Measurements from ENCODE around the gene IRF2BP1. TPM values are rescaled to one million over a fixed set of nuclear protein-coding genes. Genes with fewer than 3 reads are reported as not detected.

Gene IRF2BP1
- total RNA-seq, 1 experiment from 2014 or later: 24.7 TPM

- H2AFZ ChIP-seq: no peak overlapping the region
- H3K4me1 ChIP-seq (replicated peaks; ENCODE audit: insufficient read depth): 0 out of 2 replicates have a peak, but pooled peaks cover 9% of the 10 kb centered on the region
- TF ChIP-seq EZH2 (IDR thresholded peaks at IDR 0.05; ENCODE audit: low read depth) (no peak), CTCF (conservative IDR thresholded peaks at IDR 0.05) (no peak)
- DNase-seq: no peak
- H3K36me3 ChIP-seq (ENCODE audit: low read depth): no peaks in the 10 kb centered on the region
- no peaks in the 10 kb centered on the region for H4K20me1 ChIP-seq (ENCODE audit: insufficient read depth)
- ChIA-PET POLR2A (ENCODE audit: unreplicated experiment) (no interaction called here), CTCF (interaction anchor here (0.6 to 0.7 kb wide), 2 partner anchors 43 to 79 kb away, joined by 5 read pairs; no protein-coding TSS in a partner anchor)
- H3K27me3 ChIP-seq (ENCODE audit: insufficient read depth, low read depth): peaks cover 9% of the 10 kb centered on the region; the same call in 1 of the 2 replicates
- no peak overlapping the region for H3K4me3 ChIP-seq
- no peak overlapping the region for H3K27ac ChIP-seq
- H3F3A ChIP-seq (ENCODE audit: insufficient read depth, low read depth): peaks cover 16% of the 10 kb centered on the region; the same call in 1 of the 2 replicates
- no peak overlapping the region for H3K4me2 ChIP-seq
- H3K79me2 ChIP-seq (ENCODE audit: low read depth): no peaks in the 10 kb centered on the region
- BruUV-seq (replicated peaks): no TSS peak
- H3K9me3 ChIP-seq (ENCODE audit: insufficient read depth, low read depth): no peaks in the 10 kb centered on the region
- H3K9me2 ChIP-seq (ENCODE audit: insufficient read depth): no peaks in the 10 kb centered on the region
- intact Hi-C loops (cut with micrococcal nuclease; ENCODE audit: unreplicated experiment): no loop called here
Measured at GRCh38 chr19:45917421-45918091, 31.6 kb upstream of the IRF2BP1 start.

- CTCF ChIA-PET: interaction anchor here (0.6 kb wide), 1 partner anchor 49 kb away, joined by 3 read pairs; no protein-coding TSS in a partner anchor
- peaks cover 9% of the 10 kb centered on the region; the same call in 1 of the 2 replicates for H3K27me3 ChIP-seq (ENCODE audit: insufficient read depth, low read depth)
- no peak within 1 kb of the TSS for H3K4me3 ChIP-seq
- DNase-seq: no peak
- POLR2A ChIA-PET (ENCODE audit: unreplicated experiment): interaction anchor here (0.5 kb wide), 1 partner anchor 14 kb away, joined by 3 read pairs; no protein-coding TSS in a partner anchor
- peaks cover 16% of the 10 kb centered on the region for H3F3A ChIP-seq (ENCODE audit: insufficient read depth, low read depth)
- no peak within 1 kb of the TSS for H3K27ac ChIP-seq
- no peaks in the 10 kb centered on the region for H3K9me3 ChIP-seq (ENCODE audit: insufficient read depth, low read depth)
- BruUV-seq (replicated peaks): no TSS peak
- TF ChIP-seq CTCF (conservative IDR thresholded peaks at IDR 0.05) (peak; percentile 40; the same call in 1 of the 2 replicates), EZH2 (IDR thresholded peaks at IDR 0.05; ENCODE audit: low read depth) (no peak)
- no peak within 1 kb of the TSS for H2AFZ ChIP-seq
- intact Hi-C loops (cut with micrococcal nuclease; ENCODE audit: unreplicated experiment): no loop called here
- H3K36me3 ChIP-seq (ENCODE audit: low read depth): no peaks in the 10 kb centered on the region
- 0 out of 2 replicates have a peak, but pooled peaks cover 9% of the 10 kb centered on the region for H3K4me1 ChIP-seq (replicated peaks; ENCODE audit: insufficient read depth)
- no peak within 1 kb of the TSS for H3K4me2 ChIP-seq
- no peaks in the 10 kb centered on the region for H3K79me2 ChIP-seq (ENCODE audit: low read depth)
- no peaks in the 10 kb centered on the region for H4K20me1 ChIP-seq (ENCODE audit: insufficient read depth)
- no peaks in the 10 kb centered on the region for H3K9me2 ChIP-seq (ENCODE audit: insufficient read depth)
Measured at GRCh38 chr19:45913874-45914830, 28.2 kb upstream of the IRF2BP1 start, which contains the start of gene NANOS2. TSS of gene NANOS2 (minus strand) at chr19:45914778. CDS start at chr19:45914693, 85 bp downstream.

GRCh38 chr19:45911291-45911690, 25.4 kb upstream of the IRF2BP1 start:
- Histone ChIP-seq H3K4me3 (no peak overlapping the region), H3K4me2 (no peak overlapping the region), H2AFZ (no peak overlapping the region), H3K9me2 (ENCODE audit: insufficient read depth) (no peaks in the 10 kb centered on the region), H3K4me1 (replicated peaks; ENCODE audit: insufficient read depth) (peaks cover 16% of the 10 kb centered on the region), H3K79me2 (ENCODE audit: low read depth) (no peaks in the 10 kb centered on the region), H3K27me3 (ENCODE audit: insufficient read depth, low read depth) (peaks cover 9% of the 10 kb centered on the region; the same call in 1 of the 2 replicates), H4K20me1 (ENCODE audit: insufficient read depth) (no peaks in the 10 kb centered on the region), H3K36me3 (ENCODE audit: low read depth) (no peaks in the 10 kb centered on the region), H3K27ac (no peak overlapping the region), H3K9me3 (ENCODE audit: insufficient read depth, low read depth) (no peaks in the 10 kb centered on the region), H3F3A (ENCODE audit: insufficient read depth, low read depth) (peaks cover 14% of the 10 kb centered on the region)
- intact Hi-C loops (cut with micrococcal nuclease; ENCODE audit: unreplicated experiment): no loop called here
- BruUV-seq (replicated peaks): no TSS peak
- ChIA-PET CTCF (no interaction called here), POLR2A (ENCODE audit: unreplicated experiment) (no interaction called here)
- DNase-seq: no peak
- no peak for TF ChIP-seq EZH2 (IDR thresholded peaks at IDR 0.05; ENCODE audit: low read depth)

All from PC-9 (cell line).